Measurements from ENCODE around the gene PHOX2B.

Gene PHOX2B

GRCh38 chr4:41749631-41750039 lies 1.1 kb upstream of the PHOX2B start:
- no peak for TF ChIP-seq CTCF (IDR thresholded peaks at IDR 0.05; ENCODE audit: insufficient read depth, low read depth, low read length, missing control alignments)
- DNase-seq (ENCODE audit: low read depth): no peak
- H3K4me3 ChIP-seq (ENCODE audit: low read depth, low read length): no peak overlapping the region

- DNase-seq (ENCODE audit: low read depth): no peak
- TF ChIP-seq CTCF (IDR thresholded peaks at IDR 0.05; ENCODE audit: insufficient read depth, low read depth, low read length, missing control alignments): no peak
- H3K4me3 ChIP-seq (ENCODE audit: low read depth, low read length): no peak overlapping the region
These were observed 403 bp downstream of the PHOX2B start for GRCh38 chr4:41748074-41748570.

- TF ChIP-seq CTCF (IDR thresholded peaks at IDR 0.05; ENCODE audit: insufficient read depth, low read depth, low read length, missing control alignments): no peak
- H3K4me3 ChIP-seq (ENCODE audit: low read depth, low read length): no peak overlapping the region
- DNase-seq (ENCODE audit: low read depth): no peak
These were observed 1.1 kb downstream of the PHOX2B start for GRCh38 chr4:41747230-41748055.

GRCh38 chr4:41746440-41747229 lies 1.9 kb downstream of the PHOX2B start:
- TF ChIP-seq CTCF (IDR thresholded peaks at IDR 0.05; ENCODE audit: insufficient read depth, low read depth, low read length, missing control alignments): no peak
- DNase-seq (ENCODE audit: low read depth): no peak
- H3K4me3 ChIP-seq (ENCODE audit: low read depth, low read length): no peak overlapping the region

- TF ChIP-seq CTCF (IDR thresholded peaks at IDR 0.05; ENCODE audit: insufficient read depth, low read depth, low read length, missing control alignments): no peak
- H3K4me3 ChIP-seq (ENCODE audit: low read depth, low read length): no peak overlapping the region
- DNase-seq (ENCODE audit: low read depth): no peak
These were observed 2.5 kb downstream of the PHOX2B start for GRCh38 chr4:41746025-41746439.

GRCh38 chr4:41745292-41746024 lies 3.1 kb downstream of the PHOX2B start:
- TF ChIP-seq CTCF (IDR thresholded peaks at IDR 0.05; ENCODE audit: insufficient read depth, low read depth, low read length, missing control alignments): no peak
- no peak overlapping the region for H3K4me3 ChIP-seq (ENCODE audit: low read depth, low read length)
- no peak for DNase-seq (ENCODE audit: low read depth)

Data from GM12865 (cell line).